Gastrocnemius medialis (tissue), 4 donors: ENCODE results near the gene CCDC89. TPM values are rescaled to one million over a fixed set of nuclear protein-coding genes. Genes with fewer than 3 reads are reported as not detected.

ENCODE experiments used
- ATAC-seq, 2 donors: fragments of 150-250 bp; one replicate each; pipeline ENCODE4 v1.9.1; 2016
- DNase-seq, 2 donors: peaks; one replicate each; pipeline ENCODE4 v3.0.0-alpha.2; 2019
- H3K27ac ChIP-seq, 4 donors: fragments of 200-600 bp; sonication (generic); 1 replicate in 1 of 4; 2 replicates in 3 of 4; pipeline ENCODE4 v1.5.1; 2016 to 2018; ENCODE audit warnings: mild to moderate bottlenecking in 2 of 4, moderate library complexity in 1 of 4
- H3K27me3 ChIP-seq, 3 donors: fragments of 200-600 bp; sonication (generic) in 2 of 3; 1 replicate in 1 of 3; 2 replicates in 2 of 3; pipeline versions ENCODE4 v1.5.1 to v1.6.0; 2016 to 2019; ENCODE audit warnings: mild to moderate bottlenecking in 1 of 3, moderate library complexity in 1 of 3
- H3K36me3 ChIP-seq, 2 donors: fragments of 200-600 bp; sonication (generic) in 1 of 2; one replicate each; pipeline ENCODE4 v1.5.1; 2017 to 2018
- H3K4me1 ChIP-seq, 2 donors: fragments of 200-600 bp; sonication (generic) in 1 of 2; one replicate each; pipeline ENCODE4 v1.5.1; 2016 to 2017; ENCODE audit warnings: mild to moderate bottlenecking in 2 of 2
- H3K4me3 ChIP-seq, 4 donors: fragments of 200-600 bp; sonication (generic) in 3 of 4; 1 replicate in 1 of 4; 2 replicates in 3 of 4; pipeline ENCODE4 v1.5.1; 2016 to 2019; ENCODE audit warnings: mild to moderate bottlenecking in 2 of 4
- H3K9me3 ChIP-seq, 3 donors: fragments of 200-600 bp; sonication (generic) in 2 of 3; 1 replicate in 1 of 3; 2 replicates in 2 of 3; pipeline ENCODE4 v1.5.1; 2016 to 2019
- POLR2A ChIP-seq, 2 donors: fragments of 450-650 bp; IDR thresholded peaks; one replicate each; pipeline ENCODE4 v1.6.1; 2017; ENCODE audit warnings: antibody characterized with exemption in 2 of 2, mild to moderate bottlenecking in 2 of 2, moderate library complexity in 2 of 2
- in situ Hi-C, 4 donors: fragments of 200-750 bp; cut with MboI; loops; one replicate each; pipeline versions ENCODE4 v1.15.0 to v1.8.0; 2017; ENCODE audit warnings: low sequenced_read_pairs in 4 of 4
- intact Hi-C: fragments of 100-400 bp; cut with DNase I; formaldehyde crosslinking; loops from one replicate; pipeline ENCODE4 v1.15.1; 2023; ENCODE audit warnings: low total_unique reads
- total RNA-seq, 4 donors: library from RNA; depleted of rRNA; stranded (reverse); fragments of >200 nt; gene quantifications; one replicate each; pipeline versions ENCODE4 v1.1.0 to v1.2.3, GENCODE V29; 2016
- TF ChIP-seq, protein P1 (sequence below), 5 experiments: fragments of 450-650 bp in 3 of 5; fragments of 200-600 bp in 2 of 5; sonication (generic) in 2 of 5; IDR thresholded peaks in 4 of 5; conservative IDR thresholded peaks in 1 of 5; 1 replicate in 4 of 5; 2 replicates in 1 of 5; pipeline ENCODE4 v1.5.1; 2016 to 2019; ENCODE audit warnings: antibody characterized with exemption in 5 of 5, mild to moderate bottlenecking in 3 of 5, moderate library complexity in 3 of 5

The CCDC89 gene
- total RNA-seq, 4 donors from 2014 or later: 0.29 TPM; not detected in 3

- no peaks in the 10 kb centered on the region for H3K4me1 ChIP-seq
- intact Hi-C loops (no loop called here), in situ Hi-C loops (no loop called here)
- TF ChIP-seq, protein P1, sequence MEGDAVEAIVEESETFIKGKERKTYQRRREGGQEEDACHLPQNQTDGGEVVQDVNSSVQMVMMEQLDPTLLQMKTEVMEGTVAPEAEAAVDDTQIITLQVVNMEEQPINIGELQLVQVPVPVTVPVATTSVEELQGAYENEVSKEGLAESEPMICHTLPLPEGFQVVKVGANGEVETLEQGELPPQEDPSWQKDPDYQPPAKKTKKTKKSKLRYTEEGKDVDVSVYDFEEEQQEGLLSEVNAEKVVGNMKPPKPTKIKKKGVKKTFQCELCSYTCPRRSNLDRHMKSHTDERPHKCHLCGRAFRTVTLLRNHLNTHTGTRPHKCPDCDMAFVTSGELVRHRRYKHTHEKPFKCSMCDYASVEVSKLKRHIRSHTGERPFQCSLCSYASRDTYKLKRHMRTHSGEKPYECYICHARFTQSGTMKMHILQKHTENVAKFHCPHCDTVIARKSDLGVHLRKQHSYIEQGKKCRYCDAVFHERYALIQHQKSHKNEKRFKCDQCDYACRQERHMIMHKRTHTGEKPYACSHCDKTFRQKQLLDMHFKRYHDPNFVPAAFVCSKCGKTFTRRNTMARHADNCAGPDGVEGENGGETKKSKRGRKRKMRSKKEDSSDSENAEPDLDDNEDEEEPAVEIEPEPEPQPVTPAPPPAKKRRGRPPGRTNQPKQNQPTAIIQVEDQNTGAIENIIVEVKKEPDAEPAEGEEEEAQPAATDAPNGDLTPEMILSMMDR (IDR thresholded peaks at IDR 0.05 in 4 of 5, conservative IDR thresholded peaks at IDR 0.05 in 1 of 5): no peak
- TF ChIP-seq POLR2A (IDR thresholded peaks at IDR 0.05): no peak
- DNase-seq: no peak
- no peaks in the 10 kb centered on the region for H3K27me3 ChIP-seq
- no peak overlapping the region for H3K4me3 ChIP-seq
- H3K36me3 ChIP-seq: no peaks in the 10 kb centered on the region
- ATAC-seq: no peak
- H3K9me3 ChIP-seq: no peaks in the 10 kb centered on the region
- no peak overlapping the region for H3K27ac ChIP-seq
Measured at GRCh38 chr11:85709941-85710702, 24.1 kb upstream of the CCDC89 start.

DNA sequence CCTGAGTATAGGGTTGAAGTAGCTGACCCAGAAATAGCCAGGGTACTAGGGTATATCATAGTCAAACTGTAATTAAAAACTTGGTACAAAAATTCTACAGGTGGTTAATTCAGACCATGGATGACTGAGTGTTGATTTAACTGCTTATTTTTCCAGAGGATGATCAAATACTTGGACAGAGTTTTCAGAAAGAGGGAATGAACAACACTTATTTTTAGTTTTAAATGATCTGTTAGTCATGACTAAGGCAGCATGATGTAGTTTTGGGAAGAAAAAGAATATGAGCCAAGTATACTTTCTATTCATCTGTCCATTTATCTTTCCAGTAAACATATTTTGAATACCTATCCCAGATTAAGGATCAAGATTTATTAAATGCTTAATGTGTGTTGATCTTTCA lies 19.8 kb upstream of the CCDC89 start:
- TF ChIP-seq, protein P1 (IDR thresholded peaks at IDR 0.05 in 4 of 5, conservative IDR thresholded peaks at IDR 0.05 in 1 of 5): no peak
- TF ChIP-seq POLR2A (IDR thresholded peaks at IDR 0.05): no peak
- H3K4me3 ChIP-seq: no peak overlapping the region
- H3K27me3 ChIP-seq: no peaks in the 10 kb centered on the region
- no peaks in the 10 kb centered on the region for H3K4me1 ChIP-seq
- ATAC-seq (no peak), DNase-seq (no peak)
- H3K36me3 ChIP-seq: no peaks in the 10 kb centered on the region
- no peak overlapping the region for H3K27ac ChIP-seq
- no peaks in the 10 kb centered on the region for H3K9me3 ChIP-seq
- in situ Hi-C loops (no loop called here), intact Hi-C loops (no loop called here)

DNA sequence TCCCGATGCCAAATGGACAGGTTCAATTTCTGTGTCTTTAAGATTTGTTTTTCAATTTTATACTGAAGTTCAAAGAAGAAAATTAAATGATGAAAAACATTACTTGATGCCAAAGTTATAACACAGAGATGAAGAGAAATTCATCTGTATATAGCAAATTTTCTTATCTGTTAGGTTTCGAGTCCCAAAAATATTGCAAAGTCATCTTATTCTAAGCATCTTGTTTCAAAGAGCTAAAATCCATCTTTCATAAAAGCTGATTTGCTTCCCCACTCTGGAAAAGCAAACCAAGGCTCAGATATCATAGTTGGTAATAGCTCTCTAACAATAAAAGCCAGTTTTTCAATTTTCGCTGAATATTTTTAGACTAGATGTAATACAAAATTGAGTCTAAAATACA lies 19.0 kb upstream of the CCDC89 start:
- no peak for DNase-seq
- no peak for ATAC-seq
- Histone ChIP-seq H3K27me3 (no peaks in the 10 kb centered on the region), H3K36me3 (no peaks in the 10 kb centered on the region), H3K9me3 (no peaks in the 10 kb centered on the region), H3K4me3 (no peak overlapping the region), H3K4me1 (no peaks in the 10 kb centered on the region), H3K27ac (no peak overlapping the region)
- intact Hi-C loops (no loop called here), in situ Hi-C loops (no loop called here)
- TF ChIP-seq POLR2A (IDR thresholded peaks at IDR 0.05): no peak
- TF ChIP-seq, protein P1 (IDR thresholded peaks at IDR 0.05 in 4 of 5, conservative IDR thresholded peaks at IDR 0.05 in 1 of 5): no peak

- Histone ChIP-seq H3K27me3 (no peaks in the 10 kb centered on the region), H3K4me3 (no peak overlapping the region), H3K36me3 (no peaks in the 10 kb centered on the region), H3K27ac (no peak overlapping the region), H3K4me1 (no peaks in the 10 kb centered on the region), H3K9me3 (no peaks in the 10 kb centered on the region)
- intact Hi-C loops: loop anchor here (10.0 kb wide), 1 partner anchor 115 kb away; the partner anchor contains the start of gene SYTL2
- TF ChIP-seq, protein P1 (IDR thresholded peaks at IDR 0.05 in 4 of 5, conservative IDR thresholded peaks at IDR 0.05 in 1 of 5): no peak
- TF ChIP-seq POLR2A (IDR thresholded peaks at IDR 0.05): no peak
- in situ Hi-C loops: no loop called here
- ATAC-seq: no peak
- no peak for DNase-seq
Measured at GRCh38 chr11:85699957-85700741, 14.2 kb upstream of the CCDC89 start.
